Urinary bladder (tissue), 4 donors: Measurements from ENCODE around the gene GART. TPM values are rescaled to one million over a fixed set of nuclear protein-coding genes. Genes with fewer than 3 reads are reported as not detected.
"Not testable (repeated sequence)": the region's sequence is repeated elsewhere in the genome, so short reads cannot be mapped to it uniquely, and the experiment has no call there.

ENCODE experiments used
- DNase-seq: peaks from one replicate; pipeline ENCODE4 v3.0.0-alpha.2; 2015; ENCODE audit errors: extremely low spot score
- H3K27ac ChIP-seq: one replicate; pipeline ENCODE4 v1.5.1; 2013; ENCODE audit warnings: low read depth, mild to moderate bottlenecking, moderate library complexity
- H3K36me3 ChIP-seq: one replicate; pipeline ENCODE4 v1.6.1; 2013; ENCODE audit warnings: mild to moderate bottlenecking, moderate library complexity; ENCODE audit not compliant: insufficient read depth
- H3K4me1 ChIP-seq: one replicate; pipeline ENCODE4 v1.6.1; 2013; ENCODE audit warnings: mild to moderate bottlenecking, moderate library complexity; ENCODE audit not compliant: insufficient read depth
- H3K4me3 ChIP-seq: one replicate; pipeline ENCODE4 v1.5.1; 2013; ENCODE audit warnings: low read depth, low read length
- WGBS: extraction: QIAGEN DNeasy Blood & Tissue Kit; methylation state at CpG from one replicate; pipeline ENCODE4 v1.1.7; 2013; 5-methylcytosine and 5-hydroxymethylcytosine counted together
- polyA plus RNA-seq: library from polyadenylated mRNA; stranded (reverse); fragments of 200-250 nt; gene quantifications from one replicate; pipeline ENCODE4 v1.2.3, GENCODE V29; 2013
- total RNA-seq: library from RNA; depleted of rRNA; stranded (reverse); fragments of >200 nt; gene quantifications from one replicate; pipeline ENCODE4 v1.2.3, GENCODE V29; 2014
- donor health status: healthy with polysubstance abuse.
- donor health status: healthy.

GART gene
- total RNA-seq (55.7 TPM), polyA plus RNA-seq (27.3 TPM)

DNA sequence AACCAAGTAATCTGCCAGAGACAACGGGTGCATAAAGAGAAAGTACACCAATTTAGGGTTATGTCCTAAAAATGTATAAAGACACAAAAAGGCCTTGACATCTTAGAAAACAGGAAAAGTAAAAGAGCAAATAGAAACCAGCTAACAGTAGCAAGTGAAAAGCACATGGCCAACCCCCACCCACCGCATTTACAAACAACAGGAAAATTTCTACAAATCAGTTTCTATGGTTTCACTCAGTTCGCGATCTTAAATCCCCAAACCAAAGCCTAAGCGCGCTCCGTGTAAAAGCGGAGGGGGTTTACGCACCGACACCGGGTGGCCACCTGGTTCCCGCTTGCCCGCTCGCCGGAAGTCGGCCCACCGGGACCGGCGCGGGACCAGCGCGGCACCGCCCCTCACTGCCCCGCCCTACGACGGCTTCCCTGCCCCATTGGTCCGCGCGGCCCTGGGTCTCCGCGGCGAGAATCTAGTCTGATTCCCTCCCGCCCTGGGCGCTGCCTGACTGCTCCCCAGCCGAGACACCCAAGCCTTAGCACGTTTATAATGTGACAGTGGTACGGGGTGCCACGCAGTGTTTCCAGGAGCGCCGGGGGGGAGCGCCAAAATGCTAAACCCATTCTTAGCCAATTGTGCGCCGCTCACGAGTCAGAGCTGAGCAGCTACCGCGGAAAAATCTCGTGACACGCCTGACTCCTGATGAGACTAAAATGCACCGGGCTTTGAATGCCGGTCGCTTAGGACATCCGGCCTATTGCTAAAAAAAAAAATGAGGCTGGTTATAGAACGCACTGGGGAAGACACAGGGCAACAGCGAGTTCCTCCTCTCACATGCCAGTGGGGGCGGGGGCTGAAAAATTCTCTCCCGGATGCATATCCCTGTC is at the start of gene GART:
TSS of gene GART (minus strand) at position 362 of the 884 bp plus-strand sequence. CDS start 2,802 bp downstream, outside the sequence.
- peak; percentile 57 for DNase-seq
- Histone ChIP-seq H3K4me3 (peak within 1 kb of the TSS; percentile 77), H3K4me1 (no peaks in the 10 kb centered on the region), H3K27ac (peak within 1 kb of the TSS; percentile 99), H3K36me3 (no peaks in the 10 kb centered on the region)
- under 1% methylated on average over 56 of the region's 56 CpGs for WGBS

DNA sequence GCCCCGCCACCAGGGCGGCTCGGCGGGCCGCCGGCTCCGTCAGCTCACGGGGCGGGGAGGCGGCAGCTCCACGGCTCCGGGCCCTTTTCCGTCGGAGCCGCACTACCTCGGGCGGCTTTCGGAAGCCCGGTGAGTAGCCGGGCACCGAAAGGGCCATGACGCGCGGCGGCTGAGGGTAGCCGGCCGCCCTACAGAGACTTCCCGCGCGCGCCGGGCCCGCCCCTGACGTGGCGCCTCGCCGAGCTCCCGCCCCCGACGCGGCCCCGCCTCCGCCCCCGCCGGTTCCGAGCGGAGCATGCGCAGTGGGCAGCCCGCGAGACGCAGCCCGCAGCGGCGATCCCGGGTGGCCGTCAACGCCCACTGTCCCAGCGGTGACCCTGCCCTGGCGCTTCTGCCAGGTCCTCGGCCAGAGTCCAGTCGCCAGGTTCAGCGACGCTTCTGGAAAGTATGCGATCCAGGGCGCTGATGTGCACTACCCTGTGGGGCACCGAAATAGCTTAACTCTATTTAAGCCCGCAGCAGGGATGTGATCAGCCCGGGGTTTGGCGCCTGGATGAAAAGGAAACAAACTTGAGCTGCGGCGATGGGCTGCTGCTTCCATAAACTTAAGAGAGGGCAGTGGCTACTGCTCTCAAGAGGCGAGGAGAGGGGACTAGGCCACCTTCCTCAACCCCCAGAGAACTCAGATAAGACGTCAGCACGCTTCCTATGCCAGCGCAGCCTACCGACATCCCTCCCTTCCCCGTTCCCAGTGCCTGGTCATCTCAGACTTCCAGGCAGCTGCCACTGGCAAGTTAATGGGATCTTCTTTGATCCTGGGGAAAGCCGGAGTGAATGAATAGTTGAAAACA is 46.8 kb upstream of the GART start, which contains the start of gene DONSON:
TSS of gene DONSON (minus strand) at position 200 of the 851 bp plus-strand sequence. CDS start at position 157, 43 bp downstream.
- no peaks in the 10 kb centered on the region for H3K36me3 ChIP-seq
- H3K27ac ChIP-seq = peak within 1 kb of the TSS; percentile 73
- peak within 1 kb of the TSS; percentile 83 for H3K4me3 ChIP-seq
- peak; percentile 59 for DNase-seq
- 1% methylated on average over 76 of the region's 78 CpGs for WGBS
- H3K4me1 ChIP-seq = peaks cover 2% of the 10 kb centered on the region

GRCh38 chr21:33587792-33588484 is 46.0 kb upstream of the GART start:
- DNase-seq = no peak
- WGBS = 1% methylated on average over 57 of the region's 57 CpGs

GRCh38 chr21:33586927-33587326 is 45.0 kb upstream of the GART start:
- Histone ChIP-seq H3K36me3 (no peaks in the 10 kb centered on the region), H3K27ac (no peak overlapping the region), H3K4me3 (no peak overlapping the region), H3K4me1 (peaks cover 2% of the 10 kb centered on the region)
- no peak for DNase-seq
- 71% methylated on average over 6 of the region's 6 CpGs for WGBS

More at GRCh38 chr21:33587792-33588484, 46.0 kb upstream of the GART start:
- Histone ChIP-seq H3K36me3 (no peaks in the 10 kb centered on the region), H3K27ac (peak overlapping the region; percentile 73), H3K4me3 (peak overlapping the region; percentile 83), H3K4me1 (peaks cover 2% of the 10 kb centered on the region)

DNA sequence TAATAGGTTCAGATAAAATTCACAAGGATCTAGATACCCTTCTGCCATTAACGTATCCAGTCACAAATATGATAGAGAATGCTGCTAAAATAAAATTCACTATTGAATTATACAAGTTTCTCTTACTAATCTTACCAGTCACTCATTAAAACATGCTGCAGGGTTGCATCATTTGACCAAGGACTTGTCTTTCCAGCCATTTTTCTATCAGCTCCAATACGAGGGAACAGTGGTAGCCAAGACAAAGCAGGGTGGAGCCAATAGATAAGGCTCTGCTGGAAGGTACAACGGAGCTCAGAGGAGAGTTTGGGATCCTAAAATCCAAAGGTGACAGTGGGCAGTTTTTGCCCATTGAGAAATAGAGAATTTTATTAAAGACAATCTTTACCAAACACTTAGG is 42.5 kb upstream of the GART start:
- no peak for DNase-seq
- H3K27ac ChIP-seq = no peak overlapping the region
- H3K36me3 ChIP-seq = no peaks in the 10 kb centered on the region
- peaks cover 2% of the 10 kb centered on the region for H3K4me1 ChIP-seq
- WGBS = 84% methylated on average over 3 of the region's 3 CpGs
- H3K4me3 ChIP-seq = no peak overlapping the region

DNA sequence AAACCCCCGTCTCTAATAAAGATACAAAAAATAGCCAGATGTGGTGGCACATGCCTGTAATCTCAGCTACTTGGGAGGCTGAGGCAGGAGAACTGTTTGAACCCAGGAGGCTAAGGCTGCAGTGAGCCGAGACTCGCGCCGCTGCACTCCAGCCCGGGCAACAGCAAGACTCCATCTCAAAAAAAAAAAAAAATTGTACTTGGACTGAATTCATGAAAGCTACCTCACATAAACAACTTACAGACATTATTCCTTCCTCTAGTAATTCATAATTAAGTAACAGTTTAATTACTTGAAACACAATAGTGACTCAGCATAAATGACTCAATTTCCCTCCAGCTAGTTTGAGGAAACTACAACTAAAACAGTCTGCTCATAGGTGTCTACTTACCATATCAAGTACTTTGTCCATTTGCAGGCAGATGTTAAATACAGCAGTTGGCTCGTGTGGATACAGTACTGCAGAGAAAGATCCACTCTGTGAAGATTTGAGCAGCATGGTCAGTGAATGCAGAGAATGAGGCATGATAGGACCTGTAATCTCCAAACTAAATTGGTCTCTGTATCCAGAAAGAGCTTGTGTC is 37.1 kb upstream of the GART start:
- Histone ChIP-seq H3K27ac (no peak overlapping the region), H3K4me1 (no peaks in the 10 kb centered on the region), H3K4me3 (no peak overlapping the region), H3K36me3 (peaks cover 4% of the 10 kb centered on the region)
- 88% methylated on average over 7 of the region's 7 CpGs for WGBS
- no peak for DNase-seq

- no peak for DNase-seq
- no peak overlapping the region for H3K27ac ChIP-seq
- no peaks in the 10 kb centered on the region for H3K4me1 ChIP-seq
- H3K4me3 ChIP-seq = no peak overlapping the region
- H3K36me3 ChIP-seq = peaks cover 4% of the 10 kb centered on the region
- 65% methylated on average over 2 of the region's 2 CpGs for WGBS
Measured at GRCh38 chr21:33578214-33578613, 36.3 kb upstream of the GART start.

- WGBS = 28% methylated on average over 2 of the region's 2 CpGs
- not testable (repeated sequence) for H3K36me3 ChIP-seq, H3K4me1 ChIP-seq, DNase-seq, H3K4me3 ChIP-seq, H3K27ac ChIP-seq
Measured at GRCh38 chr21:33576741-33577141, 34.8 kb upstream of the GART start.

DNA sequence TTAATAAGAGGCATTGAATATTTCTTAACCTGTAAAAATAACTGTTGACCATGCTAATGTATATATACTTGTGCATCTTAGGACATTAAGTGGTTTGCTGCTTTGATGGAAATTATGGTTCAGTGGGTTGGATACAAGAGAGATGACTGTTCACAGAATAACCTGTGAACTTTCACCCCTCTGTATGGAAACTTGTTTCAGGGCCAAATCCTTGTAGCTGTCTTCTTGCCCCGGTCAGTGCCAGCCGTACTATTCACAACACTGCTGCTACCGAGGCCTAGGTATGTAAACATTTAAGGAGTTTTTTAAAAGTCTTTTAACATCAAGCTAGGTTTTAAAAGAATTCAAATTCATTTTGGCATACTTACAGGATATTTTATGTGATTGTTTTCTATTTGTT is 30.4 kb upstream of the GART start:
- DNase-seq = no peak
- Histone ChIP-seq H3K4me3 (no peak overlapping the region), H3K36me3 (peaks cover 11% of the 10 kb centered on the region), H3K4me1 (no peaks in the 10 kb centered on the region), H3K27ac (no peak overlapping the region)
- WGBS = 30% methylated on average over 3 of the region's 3 CpGs

DNA sequence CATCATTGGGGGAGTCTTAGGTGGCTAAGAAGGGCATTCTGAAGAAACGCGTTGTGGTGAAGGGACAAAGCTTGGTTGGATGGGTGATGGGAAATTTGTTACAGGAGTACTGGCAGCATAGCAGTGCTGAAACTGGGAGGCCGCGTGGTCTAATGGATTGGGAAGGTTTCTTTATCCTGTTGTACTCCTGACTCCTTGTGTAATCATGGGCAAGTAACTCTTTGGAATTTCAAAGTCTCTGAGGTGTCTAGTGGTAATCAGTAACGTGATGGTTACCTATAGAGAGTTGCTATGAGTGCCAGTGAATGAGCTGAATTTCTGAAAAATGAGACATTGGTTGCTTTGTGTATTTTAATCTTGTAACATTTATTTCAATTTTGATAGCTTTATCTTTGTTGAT is 28.1 kb upstream of the GART start:
- Histone ChIP-seq H3K36me3 (peaks cover 11% of the 10 kb centered on the region), H3K4me3 (no peak overlapping the region), H3K27ac (no peak overlapping the region), H3K4me1 (no peaks in the 10 kb centered on the region)
- no peak for DNase-seq
- 91% methylated on average over 5 of the region's 5 CpGs for WGBS

GRCh38 chr21:33568448-33568847 is 26.5 kb upstream of the GART start:
- Histone ChIP-seq H3K36me3 (peaks cover 8% of the 10 kb centered on the region), H3K27ac (no peak overlapping the region), H3K4me3 (no peak overlapping the region), H3K4me1 (no peaks in the 10 kb centered on the region)
- WGBS = 86% methylated on average over 2 of the region's 2 CpGs
- no peak for DNase-seq

GRCh38 chr21:33567914-33568313 is 26.0 kb upstream of the GART start:
- no peak for DNase-seq
- no peak overlapping the region for H3K27ac ChIP-seq
- no peak overlapping the region for H3K4me3 ChIP-seq
- H3K36me3 ChIP-seq = peaks cover 8% of the 10 kb centered on the region
- H3K4me1 ChIP-seq = no peaks in the 10 kb centered on the region
- WGBS = 59% methylated on average over 6 of the region's 6 CpGs

- Histone ChIP-seq H3K36me3 (peaks cover 7% of the 10 kb centered on the region), H3K4me3 (no peak overlapping the region), H3K4me1 (no peaks in the 10 kb centered on the region), H3K27ac (no peak overlapping the region)
- no peak for DNase-seq
- WGBS = 96% methylated on average over 2 of the region's 2 CpGs
Measured at GRCh38 chr21:33566514-33566913, 24.6 kb upstream of the GART start.
